HG02938 (cell line): ENCODE results near the gene ZCWPW1.
"Not testable (repeated sequence)": the region's sequence is repeated elsewhere in the genome, so short reads cannot be mapped to it uniquely, and the experiment has no call there.

Experiments used
- ATAC-seq: cut with Tn5 transposase; IDR thresholded peaks from one replicate; pipeline ENCODE4 v1.9.1; 2021; ENCODE audit warnings: mild to moderate bottlenecking, moderate library complexity; ENCODE audit not compliant: unreplicated experiment

The ZCWPW1 gene

GRCh38 chr7:100456562-100456961 lies 28.1 kb upstream of the ZCWPW1 start:
- ATAC-seq, result no peak

GRCh38 chr7:100455206-100455605 lies 26.7 kb upstream of the ZCWPW1 start:
- ATAC-seq, result no peak

GRCh38 chr7:100453854-100454253 lies 25.4 kb upstream of the ZCWPW1 start:
- not testable (repeated sequence) for ATAC-seq

GRCh38 chr7:100452513-100452912 lies 24.0 kb upstream of the ZCWPW1 start:
- no peak for ATAC-seq

- ATAC-seq, result no peak
These were observed 20.8 kb upstream of the ZCWPW1 start for GRCh38 chr7:100449190-100449795.

GRCh38 chr7:100447363-100447762 lies 18.9 kb upstream of the ZCWPW1 start:
- ATAC-seq, result not testable (repeated sequence)

- ATAC-seq, result no peak
These were observed 17.5 kb upstream of the ZCWPW1 start for GRCh38 chr7:100446040-100446439.

- ATAC-seq, result no peak
These were observed 16.1 kb upstream of the ZCWPW1 start for GRCh38 chr7:100444311-100445278.

- ATAC-seq, result no peak
These were observed 14.8 kb upstream of the ZCWPW1 start for GRCh38 chr7:100443096-100443840.

GRCh38 chr7:100441641-100442535 lies 13.4 kb upstream of the ZCWPW1 start:
- no peak for ATAC-seq

- not testable (repeated sequence) for ATAC-seq
These were observed 10.7 kb upstream of the ZCWPW1 start for GRCh38 chr7:100439244-100439643.

- ATAC-seq, result not testable (repeated sequence)
These were observed 10.2 kb upstream of the ZCWPW1 start for GRCh38 chr7:100438731-100439130.

- ATAC-seq, result no peak
These were observed 9.7 kb upstream of the ZCWPW1 start for GRCh38 chr7:100438172-100438571.

GRCh38 chr7:100437150-100438100 lies 8.9 kb upstream of the ZCWPW1 start:
- no peak for ATAC-seq

GRCh38 chr7:100435401-100436304 lies 7.2 kb upstream of the ZCWPW1 start:
- peak; percentile 27 for ATAC-seq

- no peak for ATAC-seq
These were observed 6.0 kb upstream of the ZCWPW1 start for GRCh38 chr7:100434297-100435144.

GRCh38 chr7:100433592-100434296 lies 5.2 kb upstream of the ZCWPW1 start:
- no peak for ATAC-seq
